AG09319 (cell line): ENCODE measurements around the gene CARNS1.

Experiments
- DNase-seq: peaks from one replicate; pipeline ENCODE4 v3.0.0-alpha.2; 2010; ENCODE audit warnings: low read depth; ENCODE audit errors: extremely low read depth
- CTCF ChIP-seq: IDR thresholded peaks from 2 replicates; pipeline ENCODE4 v1.5.1; 2011; ENCODE audit warnings: low read depth, mild to moderate bottlenecking, inconsistent platforms, low read length, moderate library complexity

CARNS1 gene

GRCh38 chr11:67379061-67380058 lies 36.1 kb upstream of the CARNS1 start:
- TF ChIP-seq CTCF: no peak
- DNase-seq: no peak

DNA sequence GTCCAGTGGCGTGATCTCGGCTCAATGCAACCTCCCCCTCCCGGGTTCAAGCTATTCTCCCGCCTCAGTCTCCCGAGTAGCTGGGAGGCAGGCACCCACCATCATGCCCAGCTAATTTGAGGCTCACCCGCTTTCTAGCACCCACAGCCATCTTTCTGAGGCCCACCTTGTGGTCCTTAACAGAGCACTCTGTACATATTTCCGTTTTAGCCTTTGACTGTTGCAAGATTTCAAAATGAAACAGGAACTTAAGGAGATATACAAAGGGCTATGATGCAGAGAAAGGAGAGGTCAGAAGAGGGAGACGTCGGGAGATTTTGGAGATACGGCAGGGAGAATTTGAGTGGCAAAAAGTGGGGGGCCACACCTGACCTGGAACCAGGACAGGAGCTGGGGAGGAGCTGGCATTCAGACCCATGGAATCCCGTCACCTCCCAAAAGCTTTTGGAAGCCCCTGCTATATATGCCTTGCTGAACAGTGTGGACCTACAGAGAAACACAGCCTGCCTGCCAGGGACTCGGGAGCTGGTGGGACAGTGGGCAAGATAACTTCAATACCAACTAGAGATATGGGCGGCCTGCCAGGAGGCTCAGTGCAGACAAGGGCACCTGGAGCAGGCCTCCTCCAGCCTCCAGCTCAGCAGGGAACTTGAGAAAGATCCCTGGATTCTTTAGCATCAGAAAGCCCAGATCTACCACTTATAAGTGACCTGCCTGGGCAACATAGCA lies 34.1 kb upstream of the CARNS1 start:
- no peak for DNase-seq
- no peak for TF ChIP-seq CTCF

DNA sequence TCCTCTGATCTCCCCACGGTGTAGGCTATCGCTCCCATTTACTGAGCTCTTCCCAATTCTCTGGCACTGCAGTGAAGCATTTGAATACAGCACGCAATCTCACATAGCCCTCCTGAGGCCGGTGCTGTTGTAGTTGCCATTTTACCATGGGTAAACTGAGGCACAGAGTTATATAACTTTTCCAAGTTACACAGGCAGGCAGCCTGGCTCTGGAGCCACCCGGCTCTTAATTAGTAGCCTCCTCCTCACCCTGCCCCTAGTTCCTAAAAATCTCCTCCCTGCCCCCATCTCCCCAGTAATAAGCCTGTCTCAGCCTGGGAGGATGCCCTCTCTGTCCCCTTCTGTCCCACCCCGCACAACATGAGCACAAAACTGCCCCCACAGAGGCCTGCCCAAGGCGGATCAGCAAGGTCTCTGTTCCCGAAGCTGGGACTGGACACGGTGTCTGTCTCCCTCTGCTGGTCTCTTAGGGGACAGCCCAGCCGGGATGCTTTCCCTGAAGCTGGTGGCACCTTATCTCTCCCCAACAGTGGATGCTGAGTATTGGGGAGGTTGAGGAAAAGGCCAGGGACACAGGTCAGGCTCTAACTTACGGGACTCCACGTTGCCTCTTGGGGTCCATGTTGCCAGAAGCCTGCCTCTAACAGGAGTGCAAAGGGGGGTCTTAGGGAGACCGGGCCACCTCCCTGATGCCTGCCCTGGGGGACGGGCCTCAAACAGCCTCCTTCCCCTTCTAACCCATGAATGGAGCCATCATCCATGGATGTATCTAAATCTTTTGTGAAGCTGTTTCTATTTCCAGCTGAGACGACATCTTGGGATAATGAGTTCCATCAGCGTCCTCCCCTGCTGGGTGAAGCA lies 33.0 kb upstream of the CARNS1 start:
- peak; percentile 100 for TF ChIP-seq CTCF
- DNase-seq: no peak

DNA sequence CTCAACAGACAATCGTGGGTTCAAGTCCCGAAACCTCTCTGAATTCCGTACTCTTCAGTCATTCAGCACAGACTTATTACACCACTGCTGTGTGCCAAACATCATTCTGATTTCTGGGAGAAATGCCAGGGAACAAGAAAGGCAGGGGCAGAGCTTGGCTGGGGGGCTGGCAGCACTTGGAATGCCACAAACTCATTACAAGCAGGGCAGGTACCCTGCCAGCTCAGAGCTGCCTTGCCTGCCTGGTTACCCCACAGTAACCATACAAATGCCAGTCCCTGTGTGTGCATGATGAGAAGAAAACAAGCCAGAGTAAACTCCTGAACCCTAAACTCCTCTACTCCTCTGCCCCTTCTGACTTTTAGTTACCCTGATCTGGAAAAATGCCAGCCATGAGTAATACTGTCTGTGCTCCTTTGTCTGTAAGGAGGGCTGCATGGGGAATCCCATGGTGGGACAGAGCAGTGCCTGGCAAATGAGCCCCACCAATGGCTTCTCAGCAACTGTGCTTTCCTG lies 30.6 kb upstream of the CARNS1 start:
- no peak for TF ChIP-seq CTCF
- DNase-seq: no peak

DNA sequence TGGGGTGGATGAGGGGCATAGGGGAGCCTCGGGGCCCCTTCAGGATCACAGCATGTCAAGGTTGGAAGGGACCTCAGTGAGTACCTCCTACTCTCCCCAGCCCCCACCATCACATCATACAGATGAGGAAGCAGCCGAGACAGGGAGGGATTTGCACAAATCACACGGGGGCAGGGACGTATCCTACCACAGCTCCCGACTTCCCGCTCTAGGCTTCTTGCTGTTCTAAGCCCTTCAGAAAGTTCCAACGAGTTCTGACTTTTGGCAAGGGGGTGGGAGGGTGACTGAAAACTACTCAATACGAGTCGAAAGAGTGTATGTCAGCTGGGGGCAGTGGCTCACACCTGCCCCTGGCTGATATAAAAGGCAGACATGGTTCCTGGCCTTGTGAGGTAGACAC lies 28.4 kb upstream of the CARNS1 start:
- DNase-seq: no peak
- no peak for TF ChIP-seq CTCF

- TF ChIP-seq CTCF: no peak
- no peak for DNase-seq
Observed at GRCh38 chr11:67387518-67387917, 28.0 kb upstream of the CARNS1 start.
